Neural progenitor cell (in vitro differentiated cells): ENCODE data around the gene KRTAP5-5.

Experiments
- CTCF ChIP-seq: fragments of 200-600 bp; sonication (generic); IDR thresholded peaks from 2 replicates; pipeline ENCODE4 v1.5.1; 2017; ENCODE audit warnings: antibody characterized with exemption, mild to moderate bottlenecking
- EZH2 ChIP-seq: fragments of 200-600 bp; sonication (generic); IDR thresholded peaks from 2 replicates; pipeline ENCODE4 v1.6.1; 2017; ENCODE audit warnings: antibody characterized with exemption, mild to moderate bottlenecking, moderate library complexity
- EZH2phosphoT487 ChIP-seq: fragments of 200-600 bp; sonication (generic); IDR thresholded peaks from 2 replicates; pipeline ENCODE4 v1.6.1; 2017; ENCODE audit warnings: antibody characterized with exemption

GRCh38 chr11:1603629-1604028, 25.9 kb upstream of the KRTAP5-5 start:
- TF ChIP-seq EZH2 = no peak
- no peak for TF ChIP-seq CTCF
- TF ChIP-seq EZH2phosphoT487 = no peak
